Upper lobe of left lung (tissue), 6 donors: Measurements from ENCODE around the gene DAPK2. TPM values are rescaled to one million over a fixed set of nuclear protein-coding genes. Genes with fewer than 3 reads are reported as not detected.

Experiments
- ATAC-seq, 2 donors: fragments of 200-7000 bp; cut with Tn5 transposase; one replicate each; pipeline ENCODE4 v1.9.1; 2022; ENCODE audit warnings: mild to moderate bottlenecking in 2 of 2, moderate library complexity in 2 of 2; ENCODE audit not compliant: low FRiP score in 2 of 2
- DNase-seq, 2 donors: peaks; one replicate each; pipeline ENCODE4 v3.0.0-alpha.2; 2019 to 2020
- H3K27ac ChIP-seq, 4 donors: fragments of 200-600 bp; sonication (generic); one replicate each; pipeline ENCODE4 v1.5.1; 2016 to 2019
- H3K27me3 ChIP-seq, 4 donors: fragments of 200-600 bp; sonication (generic); one replicate each; pipeline ENCODE4 v1.5.1; 2017 to 2019
- H3K36me3 ChIP-seq, 4 donors: fragments of 200-600 bp; sonication (generic); one replicate each; pipeline ENCODE4 v1.5.1; 2016 to 2019
- H3K4me1 ChIP-seq, 4 donors: fragments of 200-600 bp; sonication (generic); one replicate each; pipeline ENCODE4 v1.5.1; 2018 to 2019
- H3K4me3 ChIP-seq, 4 donors: fragments of 200-600 bp; sonication (generic); one replicate each; pipeline ENCODE4 v1.5.1; 2017 to 2019; ENCODE audit warnings: mild to moderate bottlenecking in 2 of 4, moderate library complexity in 1 of 4
- H3K9me3 ChIP-seq, 4 donors: fragments of 200-600 bp; sonication (generic); one replicate each; pipeline ENCODE4 v1.5.1; 2018 to 2019
- CTCF ChIP-seq, 6 experiments: fragments of 450-650 bp in 4 of 6; fragments of 200-600 bp in 2 of 6; sonication (generic) in 2 of 6; IDR thresholded peaks; one replicate each; pipeline ENCODE4 v1.5.1; 2016 to 2019; ENCODE audit warnings: antibody characterized with exemption in 6 of 6
- EP300 ChIP-seq, 4 donors: sonication (generic); formaldehyde crosslinking; IDR thresholded peaks; one replicate each; pipeline ENCODE4 v1.5.1; 2017; ENCODE audit warnings: antibody characterized with exemption in 4 of 4, control low read depth in 2 of 4
- POLR2A ChIP-seq, 4 donors: fragments of 450-650 bp; IDR thresholded peaks; one replicate each; pipeline ENCODE4 v1.5.1; 2016 to 2017; ENCODE audit warnings: antibody characterized with exemption in 4 of 4, mild to moderate bottlenecking in 2 of 4
- POLR2AphosphoS5 ChIP-seq, 2 donors: sonication (generic); formaldehyde crosslinking; IDR thresholded peaks; one replicate each; pipeline ENCODE4 v1.5.1; 2017; ENCODE audit warnings: antibody characterized with exemption in 2 of 2
- WGBS, 2 donors: methylation state at CpG; one replicate each; pipeline ENCODE4 v1.1.5; 2017 to 2018; 5-methylcytosine and 5-hydroxymethylcytosine counted together
- total RNA-seq, 6 donors: library from RNA; depleted of rRNA in 4 of 6; stranded (reverse); fragments of >200 nt in 4 of 6; gene quantifications; one replicate each; pipeline versions ENCODE4 v1.1.0 to v1.2.1, GENCODE V29; 2016 to 2021
- donor health status: DM: no; HTN: no; CAD: no; lungs with moderate emphysema.
- donor health status: DM: no; HTN: yes; CAD: no; lungs with severe emphysema.

The DAPK2 gene
- total RNA-seq, 6 donors from 2014 or later: 58.3 to 270 (median 136) TPM

- H3K27ac ChIP-seq: peak overlapping the region in 1 of 4 donors; percentile 37
- no peak for ATAC-seq
- H3K9me3 ChIP-seq: no peaks in the 10 kb centered on the region
- 55 to 81% methylated on average over 2 to 4 of the region's 4 CpGs for WGBS, 2 donors
- TF ChIP-seq CTCF (IDR thresholded peaks at IDR 0.05): no peak
- no peak for TF ChIP-seq POLR2AphosphoS5 (IDR thresholded peaks at IDR 0.05)
- no peak for TF ChIP-seq POLR2A (IDR thresholded peaks at IDR 0.05)
- no peak for TF ChIP-seq EP300 (IDR thresholded peaks at IDR 0.05)
- H3K4me3 ChIP-seq: no peak overlapping the region
- no peaks in the 10 kb centered on the region for H3K27me3 ChIP-seq
- H3K36me3 ChIP-seq: peaks cover 0 to 10% (median 0%) of the 10 kb centered on the region in 4 donors
- DNase-seq: no peak
- H3K4me1 ChIP-seq: peaks cover under 1 to 18% (median 12%) of the 10 kb centered on the region in 4 donors
These were observed 67.6 kb downstream of the DAPK2 start for GRCh38 chr15:63978511-63979261.

GRCh38 chr15:63977119-63977518 lies 69.2 kb downstream of the DAPK2 start:
- H3K4me1 ChIP-seq: peaks cover 0 to 15% (median 4%) of the 10 kb centered on the region in 4 donors
- DNase-seq (no peak), ATAC-seq (no peak)
- no peak overlapping the region for H3K27ac ChIP-seq
- peaks cover 0 to 5% (median 0%) of the 10 kb centered on the region in 4 donors for H3K36me3 ChIP-seq
- H3K4me3 ChIP-seq: no peak overlapping the region
- H3K27me3 ChIP-seq: no peaks in the 10 kb centered on the region
- WGBS, 2 donors: 100% methylated on average over 2 of the region's 2 CpGs
- H3K9me3 ChIP-seq: no peaks in the 10 kb centered on the region
- TF ChIP-seq POLR2A (IDR thresholded peaks at IDR 0.05) (no peak), EP300 (IDR thresholded peaks at IDR 0.05) (no peak), POLR2AphosphoS5 (IDR thresholded peaks at IDR 0.05) (no peak), CTCF (IDR thresholded peaks at IDR 0.05) (no peak)

- H3K27me3 ChIP-seq: no peaks in the 10 kb centered on the region
- TF ChIP-seq POLR2A (IDR thresholded peaks at IDR 0.05) (no peak), EP300 (IDR thresholded peaks at IDR 0.05) (no peak), CTCF (IDR thresholded peaks at IDR 0.05) (no peak), POLR2AphosphoS5 (IDR thresholded peaks at IDR 0.05) (no peak)
- no peak overlapping the region for H3K4me3 ChIP-seq
- no peak overlapping the region for H3K27ac ChIP-seq
- ATAC-seq (no peak), DNase-seq (no peak)
- H3K9me3 ChIP-seq: no peaks in the 10 kb centered on the region
- H3K36me3 ChIP-seq: no peaks in the 10 kb centered on the region
- peaks cover 7 to 46% (median 25%) of the 10 kb centered on the region in 4 donors for H3K4me1 ChIP-seq
These were observed 72.3 kb downstream of the DAPK2 start for GRCh38 chr15:63974021-63974420.

- Histone ChIP-seq H3K9me3 (no peaks in the 10 kb centered on the region), H3K27me3 (no peaks in the 10 kb centered on the region), H3K36me3 (no peaks in the 10 kb centered on the region), H3K4me3 (no peak overlapping the region), H3K27ac (no peak overlapping the region), H3K4me1 (peaks cover 12 to 52% (median 29%) of the 10 kb centered on the region in 4 donors)
- no peak for DNase-seq
- ATAC-seq: no peak
- 48 to 93% methylated on average over 1 to 2 of the region's 2 CpGs for WGBS, 2 donors
- TF ChIP-seq CTCF (IDR thresholded peaks at IDR 0.05) (no peak), EP300 (IDR thresholded peaks at IDR 0.05) (no peak), POLR2A (IDR thresholded peaks at IDR 0.05) (no peak), POLR2AphosphoS5 (IDR thresholded peaks at IDR 0.05) (no peak)
These were observed 72.9 kb downstream of the DAPK2 start for GRCh38 chr15:63973212-63974009.
